ENCODE measurements around the gene MORN1. TPM values are rescaled to one million over a fixed set of nuclear protein-coding genes. Genes with fewer than 3 reads are reported as not detected.

The MORN1 gene
- total and polyA plus RNA-seq, 10 of the 15 experiments (the other 5 are each of a cell fraction or from before 2014, with no cell fraction given): 0.76 to 7.9 (median 5.5) TPM

- ChIA-PET RAD21 (ENCODE audit: unreplicated experiment) (no interaction called here), SMC1A (ENCODE audit: uncharacterized antibody, unreplicated experiment) (interaction anchor here (1.5 kb wide), 1 partner anchor 164 kb away, joined by 4 read pairs; the partner anchor contains the start of gene FAAP20), CTCF (interaction anchor here (0.6 kb wide), 1 partner anchor 251 kb away, joined by 3 read pairs; no protein-coding TSS in a partner anchor), POLR2A (interaction anchor here (0.7 kb wide), 1 partner anchor 12 kb away, joined by 5 read pairs; no protein-coding TSS in a partner anchor)
- intact Hi-C loops (cut with micrococcal nuclease; ENCODE audit: unreplicated experiment) (no loop called here), in situ Hi-C loops (cut with MboI) (no loop called here)
- Histone ChIP-seq H3K9me3 (replicated peaks; ENCODE audit: control insufficient read depth, insufficient read depth, low read length) (no peaks in the 10 kb centered on the region), H3K36me3 (ENCODE audit: control insufficient read depth in 2 of 2, insufficient read depth in 2 of 2, low read length in 1 of 2) (no peaks in the 10 kb centered on the region), H3K27me3 (replicated peaks in 1 of 2; ENCODE audit: control insufficient read depth in 2 of 2, insufficient read depth in 2 of 2, low read length in 1 of 2) (no peaks in the 10 kb centered on the region; a peak in 1 of 4 replicates), H3K27ac (ENCODE audit: control insufficient read depth, insufficient read depth) (no peak overlapping the region), H3K4me1 (ENCODE audit: control insufficient read depth, insufficient read depth, low read length) (no peaks in the 10 kb centered on the region), H3K4me2 (ENCODE audit: control insufficient read depth, insufficient read depth) (no peak overlapping the region), H2AFZ (ENCODE audit: control insufficient read depth, low read depth, low read length) (no peak overlapping the region), H3K79me2 (ENCODE audit: control insufficient read depth, insufficient read depth, low read length) (no peaks in the 10 kb centered on the region), H3K9ac (ENCODE audit: control insufficient read depth, insufficient read depth, low read length) (no peak overlapping the region), H4K20me1 (ENCODE audit: control insufficient read depth, insufficient read depth) (no peaks in the 10 kb centered on the region), H3K4me3 (no peak overlapping the region)
- DNase-seq (ENCODE audit: low read depth, low spot score) (no peak), FAIRE-seq (no peak), ATAC-seq (no peak)
- BruUV-seq (replicated peaks): no TSS peak
- WGBS (ENCODE audit: insufficient coverage, insufficient replicate concordance, low lambda C conversion rate, missing lambda C conversion rate): 47% methylated on average over 22 of the region's 24 CpGs
- TF ChIP-seq REST (IDR thresholded peaks at IDR 0.05; ENCODE audit: low read depth, low read length): no peak
- TF ChIP-seq SMC3 (IDR thresholded peaks at IDR 0.05; ENCODE audit: borderline replicate concordance, low read length): no peak
- no peak for TF ChIP-seq WRNIP1 (IDR thresholded peaks at IDR 0.05; ENCODE audit: borderline replicate concordance, low read depth, low read length)
- no peak for TF ChIP-seq USF2 (IDR thresholded peaks at IDR 0.05; ENCODE audit: borderline replicate concordance, low read depth, low read length)
- TF ChIP-seq DPF2 (IDR thresholded peaks at IDR 0.05): no peak
- no peak for TF ChIP-seq SPI1 (IDR thresholded peaks at IDR 0.05; ENCODE audit: borderline replicate concordance, insufficient read depth, low read depth, low read length)
- TF ChIP-seq USF1 (IDR thresholded peaks at IDR 0.05; ENCODE audit: borderline replicate concordance, extremely low read length, insufficient read depth, low read depth, low read length): no peak
- TF ChIP-seq TARDBP (IDR thresholded peaks at IDR 0.05; ENCODE audit: borderline replicate concordance): no peak
- TF ChIP-seq EZH2 (IDR thresholded peaks at IDR 0.05; ENCODE audit: borderline replicate concordance, control insufficient read depth, low read depth, low read length): no peak
- TF ChIP-seq NBN (IDR thresholded peaks at IDR 0.05): no peak
- TF ChIP-seq ZZZ3 (IDR thresholded peaks at IDR 0.05; ENCODE audit: control insufficient read depth, insufficient read length, low read depth): no peak
- TF ChIP-seq ETV6 (conservative IDR thresholded peaks at IDR 0.05 in 1 of 2, IDR thresholded peaks at IDR 0.05 in 1 of 2; ENCODE audit: borderline replicate concordance in 1 of 2, low read depth in 1 of 2): no peak
- no peak for TF ChIP-seq RFX5 (IDR thresholded peaks at IDR 0.05; ENCODE audit: low read depth, low read length)
- no peak for TF ChIP-seq BACH1 (IDR thresholded peaks at IDR 0.05; ENCODE audit: borderline replicate concordance)
- no peak for TF ChIP-seq E2F4 (IDR thresholded peaks at IDR 0.05; ENCODE audit: low read depth, low read length)
- TF ChIP-seq GATAD2B (conservative IDR thresholded peaks at IDR 0.05; ENCODE audit: low read depth): no peak
These were observed 32.4 kb downstream of the MORN1 start for GRCh38 chr1:2358651-2359640.

Data from GM12878 (cell line).